C4-2B (cell line): ENCODE results near the gene ZNF865.

ENCODE experiments used
- CTCF ChIP-seq: fragments of 450-650 bp; conservative IDR thresholded peaks from 2 replicates; pipeline ENCODE4 v1.5.1; 2017; ENCODE audit warnings: mild to moderate bottlenecking
- ZFX ChIP-seq: fragments of 450-650 bp; IDR thresholded peaks from 2 replicates; pipeline ENCODE4 v1.6.1; 2017

- TF ChIP-seq CTCF (no peak), ZFX (no peak)
These were observed 44.7 kb downstream of the ZNF865 start for GRCh38 chr19:55650126-55650557.
